IMR-90 (cell line): ENCODE measurements around the gene HAAO. TPM values are rescaled to one million over a fixed set of nuclear protein-coding genes. Genes with fewer than 3 reads are reported as not detected.
A peak's percentile ranks its signal among the peaks of the same experiment; 100 is the strongest.

Experiments used
- ATAC-seq: fragments of 200-7000 bp; cut with Tn5 transposase; 2 replicates; pipeline ENCODE4 v1.9.1; 2020; ENCODE audit warnings: low read depth, mild to moderate bottlenecking, moderate library complexity
- BruUV-seq: library from RNA; stranded (reverse); fragments of 400-500 nt; replicated peaks from 2 replicates; lab custom pipeline; 2021; lab: Mats Ljungman, UMichigan
- CTCF ChIA-PET: fragments of 300-600 bp; formaldehyde crosslinking; extraction: SDS; loops from one replicate; lab custom pipeline; 2021; ENCODE audit warnings: antibody characterized with exemption; lab: Yijun Ruan, JAX
- POLR2A ChIA-PET: fragments of 300-600 bp; sonication (Branson Sonifier 250); formaldehyde crosslinking; loops from one replicate; lab custom pipeline; 2022; ENCODE audit warnings: antibody characterized with exemption; ENCODE audit not compliant: unreplicated experiment; lab: Charles Lee
- DNase-seq: peaks from one replicate; pipeline ENCODE4 v3.0.0; 2013
- H2AFZ ChIP-seq: replicated peaks from 2 replicates; pipeline ENCODE3; 2013; ENCODE audit warnings: low read length, mild to moderate bottlenecking; ENCODE audit not compliant: poor library complexity
- H2AK5ac ChIP-seq: 2 replicates; pipeline ENCODE4 v1.6.1; 2013; ENCODE audit warnings: low read depth, low read length, inconsistent platforms
- H2AK9ac ChIP-seq: replicated peaks from 2 replicates; pipeline ENCODE3; 2013; ENCODE audit warnings: mild to moderate bottlenecking, low read depth, low read length, moderate library complexity; ENCODE audit not compliant: poor library complexity
- H2BK120ac ChIP-seq: 2 replicates; pipeline ENCODE4 v1.6.1; 2013; ENCODE audit warnings: low read depth, low read length, inconsistent platforms
- H2BK15ac ChIP-seq: 3 replicates; pipeline ENCODE4 v1.6.1; 2013; ENCODE audit warnings: low read depth, low read length, inconsistent platforms
- H2BK20ac ChIP-seq: 2 replicates; pipeline ENCODE4 v1.6.1; 2013; ENCODE audit warnings: low read depth, mild to moderate bottlenecking, inconsistent platforms, low read length, moderate library complexity
- H2BK5ac ChIP-seq: 2 replicates; pipeline ENCODE4 v1.6.1; 2013; ENCODE audit warnings: mild to moderate bottlenecking, low read depth, low read length, inconsistent platforms; ENCODE audit not compliant: poor library complexity, severe bottlenecking
- H3K14ac ChIP-seq: replicated peaks from 2 replicates; pipeline ENCODE4 v1.6.1; 2013; ENCODE audit warnings: low read depth, low read length, inconsistent platforms
- H3K18ac ChIP-seq: 2 replicates; pipeline ENCODE4 v1.6.1; 2013; ENCODE audit warnings: low read depth, low read length, control low read depth
- H3K23ac ChIP-seq: 2 replicates; pipeline ENCODE4 v1.6.1; 2013; ENCODE audit warnings: low read depth, low read length, inconsistent platforms
- H3K27ac ChIP-seq: 2 replicates; pipeline ENCODE4 v1.5.1; 2013; ENCODE audit warnings: mild to moderate bottlenecking, control low read depth, low read length; ENCODE audit not compliant: insufficient read depth
- H3K27me3 ChIP-seq: 2 replicates; pipeline ENCODE4 v1.6.1; 2013; ENCODE audit warnings: low read length; ENCODE audit not compliant: control insufficient read depth, insufficient read depth
- H3K36me3 ChIP-seq: 2 replicates; pipeline ENCODE4 v1.6.1; 2013; ENCODE audit warnings: low read length, mixed read lengths; ENCODE audit not compliant: control insufficient read depth, insufficient read depth
- H3K4ac ChIP-seq: 2 replicates; pipeline ENCODE4 v1.6.1; 2013; ENCODE audit warnings: low read depth, low read length, inconsistent platforms
- H3K4me1 ChIP-seq: 2 replicates; pipeline ENCODE4 v1.6.1; 2013; ENCODE audit warnings: low read length, mixed read lengths; ENCODE audit not compliant: control insufficient read depth, insufficient read depth
- H3K4me2 ChIP-seq: 2 replicates; pipeline ENCODE4 v1.6.1; 2013; ENCODE audit warnings: low read depth, mild to moderate bottlenecking, control low read depth, low read length, moderate library complexity
- H3K4me3 ChIP-seq: 2 replicates; pipeline ENCODE4 v1.5.1; 2013; ENCODE audit warnings: low read depth, mild to moderate bottlenecking, control low read depth, low read length, moderate library complexity; ENCODE audit not compliant: insufficient read depth
- H3K56ac ChIP-seq: 2 replicates; pipeline ENCODE4 v1.6.1; 2013; ENCODE audit warnings: low read length, inconsistent platforms; ENCODE audit not compliant: insufficient read depth; ENCODE audit errors: extremely low read depth
- H3K79me1 ChIP-seq, 2 experiments: 2 replicates each; pipeline ENCODE4 v1.6.1; 2013; ENCODE audit warnings: low read length in 2 of 2, inconsistent platforms in 1 of 2, low read depth in 1 of 2
- H3K9ac ChIP-seq: 2 replicates; pipeline ENCODE4 v1.6.1; 2013; ENCODE audit warnings: low read depth, low read length, control low read depth
- H3K9me1 ChIP-seq: 2 replicates; pipeline ENCODE4 v1.6.1; 2013; ENCODE audit warnings: low read length, inconsistent platforms; ENCODE audit not compliant: insufficient read depth
- H3K9me3 ChIP-seq: 2 replicates; pipeline ENCODE4 v1.6.1; 2013; ENCODE audit warnings: low read length; ENCODE audit not compliant: control insufficient read depth, insufficient read depth
- H4K20me1 ChIP-seq: 2 replicates; pipeline ENCODE4 v1.6.1; 2013; ENCODE audit warnings: low read length, inconsistent platforms; ENCODE audit not compliant: insufficient read depth
- H4K5ac ChIP-seq: 2 replicates; pipeline ENCODE4 v1.6.1; 2013; ENCODE audit warnings: mild to moderate bottlenecking, low read depth, low read length, control low read depth
- H4K8ac ChIP-seq, 2 experiments: 2 replicates each; pipeline ENCODE4 v1.6.1; 2013; ENCODE audit warnings: low read depth in 2 of 2, low read length in 2 of 2, control low read depth in 1 of 2, inconsistent platforms in 1 of 2
- H4K91ac ChIP-seq: 2 replicates; pipeline ENCODE4 v1.6.1; 2013; ENCODE audit warnings: low read depth, low read length, inconsistent platforms; ENCODE audit not compliant: insufficient read depth
- BHLHE40 ChIP-seq: fragments of 150-350 bp; IDR thresholded peaks from 2 replicates; pipeline ENCODE4 v1.6.1; 2016; ENCODE audit warnings: mild to moderate bottlenecking, low read depth, low read length
- CEBPB ChIP-seq: IDR thresholded peaks from 2 replicates; pipeline ENCODE4 v1.6.1; 2012; ENCODE audit warnings: low read depth, low read length, improper control_type of control experiment
- CHD1 ChIP-seq: IDR thresholded peaks from 2 replicates; pipeline ENCODE4 v1.6.1; 2012; ENCODE audit warnings: low read depth, low read length, improper control_type of control experiment
- CTCF ChIP-seq: conservative IDR thresholded peaks from 2 replicates; pipeline ENCODE4 v1.5.1; 2012; ENCODE audit warnings: mild to moderate bottlenecking, low read depth, low read length, improper control_type of control experiment
- FOS ChIP-seq: fragments of 150-350 bp; IDR thresholded peaks from 2 replicates; pipeline ENCODE4 v1.6.1; 2016; ENCODE audit warnings: low read depth, low read length
- MAFK ChIP-seq: IDR thresholded peaks from 2 replicates; pipeline ENCODE4 v1.6.1; 2012; ENCODE audit warnings: low read depth, low read length, improper control_type of control experiment
- MAZ ChIP-seq: IDR thresholded peaks from 2 replicates; pipeline ENCODE4 v1.6.1; 2012; ENCODE audit warnings: low read depth, mild to moderate bottlenecking, low read length, improper control_type of control experiment, moderate library complexity, borderline replicate concordance
- NFE2L2 ChIP-seq: fragments of 150-350 bp; IDR thresholded peaks from 2 replicates; pipeline ENCODE4 v1.6.1; 2016; ENCODE audit warnings: low read depth, mild to moderate bottlenecking, low read length
- POLR2A ChIP-seq: IDR thresholded peaks from 2 replicates; pipeline ENCODE4 v1.6.1; 2012; ENCODE audit warnings: mild to moderate bottlenecking, low read depth, low read length
- RAD21 ChIP-seq: IDR thresholded peaks from 2 replicates; pipeline ENCODE4 v1.6.1; 2012; ENCODE audit warnings: low read length, improper control_type of control experiment
- RCOR1 ChIP-seq: IDR thresholded peaks from 2 replicates; pipeline ENCODE4 v1.6.1; 2012; ENCODE audit warnings: mild to moderate bottlenecking, low read length, improper control_type of control experiment; ENCODE audit not compliant: insufficient replicate concordance
- RFX5 ChIP-seq: IDR thresholded peaks from 2 replicates; pipeline ENCODE4 v1.8.0; 2012; ENCODE audit warnings: low read depth, mild to moderate bottlenecking, low read length, moderate library complexity
- SMC3 ChIP-seq: fragments of 150-350 bp; IDR thresholded peaks from 2 replicates; pipeline ENCODE4 v1.6.1; 2016; ENCODE audit warnings: low read depth, mild to moderate bottlenecking, antibody characterized with exemption, low read length, moderate library complexity
- WGBS, 2 experiments: methylation state at CpG; one replicate each; pipeline versions ENCODE4 v1.1.5 to v1.1.7; 2013; ENCODE audit warnings: missing lambda C conversion rate in 2 of 2; ENCODE audit not compliant: insufficient read length in 1 of 2; ENCODE audit errors: extremely low coverage in 2 of 2; 5-methylcytosine and 5-hydroxymethylcytosine counted together
- dilution Hi-C: fragments of 300-500 bp; cut with HindIII; formaldehyde crosslinking; loops from one replicate; pipeline ENCODE4 v1.14.3; 2018; ENCODE audit warnings: low sequenced_read_pairs; ENCODE audit not compliant: unreplicated experiment
- in situ Hi-C: fragments of 300-500 bp; cut with MboI; formaldehyde crosslinking; loops from 3 replicates; pipeline ENCODE4 v1.14.3; 2019; ENCODE audit warnings: low sequenced_read_pairs, inconsistent platforms, mixed read lengths
- intact Hi-C: fragments of 100-400 bp; cut with micrococcal nuclease; formaldehyde crosslinking; loops from 2 replicates; pipeline ENCODE4 v1.10.0; 2022
- polyA plus RNA-seq, 3 experiments: library from polyadenylated mRNA; depleted of rRNA; stranded (reverse); fragments of >200 nt; gene quantifications; 2 replicates each; pipeline ENCODE4 v1.2.3, GENCODE V29; 2012; ENCODE audit warnings: low replicate concordance in 1 of 3
- total RNA-seq: library from RNA; depleted of rRNA; stranded (reverse); fragments of >200 nt; gene quantifications from 2 replicates; pipeline ENCODE4 v1.2.3, GENCODE V29; 2012
- TF ChIP-seq, protein P1 (sequence below): fragments of 150-350 bp; IDR thresholded peaks from 2 replicates; pipeline ENCODE4 v1.6.1; 2017; ENCODE audit warnings: mild to moderate bottlenecking, antibody characterized with exemption, low read length, low read depth
- TF ChIP-seq, protein P2 (sequence below): fragments of 150-350 bp; IDR thresholded peaks from 2 replicates; pipeline ENCODE4 v1.6.1; 2016; ENCODE audit warnings: low read depth, mild to moderate bottlenecking, low read length, moderate library complexity, borderline replicate concordance

HAAO gene
- total and polyA plus RNA-seq, 2 of the 4 experiments (the other 2 are of a cell fraction), result 0.05 to 0.18 TPM

DNA sequence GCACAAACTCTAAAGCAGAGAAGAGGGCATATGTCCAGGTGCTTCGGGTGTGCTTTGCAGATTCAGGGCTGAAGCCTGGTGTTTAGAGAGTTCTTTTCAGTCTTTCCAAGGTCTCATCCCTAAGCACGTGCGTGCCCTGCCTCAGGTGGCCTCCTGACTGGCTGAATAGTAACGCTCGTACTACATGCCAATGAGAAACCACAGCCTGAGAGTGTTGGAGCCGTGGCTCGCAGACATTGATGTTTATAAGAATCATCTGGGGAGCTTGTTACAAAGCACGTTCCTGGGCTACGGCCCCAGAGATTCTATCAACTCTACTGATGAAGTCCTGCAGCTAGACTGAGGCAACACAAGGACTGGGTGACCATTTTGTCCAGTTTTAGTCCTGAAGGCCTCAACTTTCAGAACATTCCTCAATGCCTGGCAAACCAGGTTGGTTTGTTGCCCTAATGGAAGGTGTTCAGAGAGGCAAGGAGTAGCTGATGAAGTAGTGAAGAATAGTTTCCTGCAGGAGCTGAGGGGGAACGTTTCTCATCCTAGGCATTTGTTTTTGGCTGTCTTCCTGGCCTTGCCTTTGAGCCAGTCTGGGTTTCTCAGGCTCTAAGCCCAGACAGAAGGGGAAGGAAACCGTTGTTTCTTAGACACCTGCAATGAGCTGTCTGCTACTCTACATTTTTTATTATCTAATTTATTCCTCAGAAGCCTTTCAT lies 31.5 kb upstream of the HAAO start:
- WGBS, 2 experiments, result no CpG with 5 or more reads among the region's 11 CpGs
- POLR2A ChIA-PET, result no interaction called here
- TF ChIP-seq, protein P1, sequence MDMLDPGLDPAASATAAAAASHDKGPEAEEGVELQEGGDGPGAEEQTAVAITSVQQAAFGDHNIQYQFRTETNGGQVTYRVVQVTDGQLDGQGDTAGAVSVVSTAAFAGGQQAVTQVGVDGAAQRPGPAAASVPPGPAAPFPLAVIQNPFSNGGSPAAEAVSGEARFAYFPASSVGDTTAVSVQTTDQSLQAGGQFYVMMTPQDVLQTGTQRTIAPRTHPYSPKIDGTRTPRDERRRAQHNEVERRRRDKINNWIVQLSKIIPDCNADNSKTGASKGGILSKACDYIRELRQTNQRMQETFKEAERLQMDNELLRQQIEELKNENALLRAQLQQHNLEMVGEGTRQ, result no peak
- TF ChIP-seq RFX5 (no peak), NFE2L2 (no peak), CTCF (no peak), MAZ (no peak), FOS (no peak), RCOR1 (no peak), CHD1 (no peak), BHLHE40 (no peak), RAD21 (no peak), POLR2A (no peak), MAFK (no peak), CEBPB (no peak), SMC3 (no peak)
- TF ChIP-seq, protein P2, sequence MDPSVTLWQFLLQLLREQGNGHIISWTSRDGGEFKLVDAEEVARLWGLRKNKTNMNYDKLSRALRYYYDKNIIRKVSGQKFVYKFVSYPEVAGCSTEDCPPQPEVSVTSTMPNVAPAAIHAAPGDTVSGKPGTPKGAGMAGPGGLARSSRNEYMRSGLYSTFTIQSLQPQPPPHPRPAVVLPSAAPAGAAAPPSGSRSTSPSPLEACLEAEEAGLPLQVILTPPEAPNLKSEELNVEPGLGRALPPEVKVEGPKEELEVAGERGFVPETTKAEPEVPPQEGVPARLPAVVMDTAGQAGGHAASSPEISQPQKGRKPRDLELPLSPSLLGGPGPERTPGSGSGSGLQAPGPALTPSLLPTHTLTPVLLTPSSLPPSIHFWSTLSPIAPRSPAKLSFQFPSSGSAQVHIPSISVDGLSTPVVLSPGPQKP, result no peak

More for the DNA sequence above, 31.5 kb upstream of the HAAO start:
- Histone ChIP-seq H3K79me1 (no peaks in the 10 kb centered on the region), H3K4me3 (no peak overlapping the region), H3K18ac (no peak overlapping the region; the same call in 1 of the 2 replicates), H3K4ac (peak overlapping the region; percentile 21; the same call in 1 of the 2 replicates), H3K56ac (no peak overlapping the region), H3K9me1 (peaks cover 6% of the 10 kb centered on the region; the same call in 1 of the 2 replicates), H2BK120ac (no peak overlapping the region; the same call in 1 of the 2 replicates), H2BK5ac (no peak overlapping the region), H2AK5ac (no peak overlapping the region), H2BK20ac (no peak overlapping the region), H3K9ac (no peak overlapping the region), H4K5ac (no peak overlapping the region), H2AK9ac (peak overlapping the region; percentile 34), H2BK15ac (no peak overlapping the region), H4K20me1 (0 out of 2 replicates have a peak, but pooled peaks cover 3% of the 10 kb centered on the region), H3K23ac (peak overlapping the region; percentile 39; the same call in 1 of the 2 replicates), H3K14ac (no peak overlapping the region), H3K27ac (no peak overlapping the region), H3K4me2 (no peak overlapping the region), H3K36me3 (no peaks in the 10 kb centered on the region), H3K9me3 (no peaks in the 10 kb centered on the region), H2AFZ (no peak overlapping the region), H3K27me3 (peaks cover 7% of the 10 kb centered on the region), H3K4me1 (peaks cover 2% of the 10 kb centered on the region; the same call in 1 of the 2 replicates), H4K91ac (no peak overlapping the region), H4K8ac (no peak overlapping the region)
- ATAC-seq (no peak), DNase-seq (peak; percentile 23)
- CTCF ChIA-PET, result interaction anchor here (0.7 to 1.9 kb wide), 2 partner anchors 11 to 31 kb away, joined by 4 to 6 read pairs; no protein-coding TSS in a partner anchor
- no TSS peak for BruUV-seq
- in situ Hi-C loops (no loop called here), dilution Hi-C loops (no loop called here), intact Hi-C loops (loop anchor here (10.0 kb wide), 1 partner anchor 329 kb away; the partner anchor contains the start of gene KCNG3)
